Measurements from ENCODE around the gene MYL7.

The MYL7 gene

DNA sequence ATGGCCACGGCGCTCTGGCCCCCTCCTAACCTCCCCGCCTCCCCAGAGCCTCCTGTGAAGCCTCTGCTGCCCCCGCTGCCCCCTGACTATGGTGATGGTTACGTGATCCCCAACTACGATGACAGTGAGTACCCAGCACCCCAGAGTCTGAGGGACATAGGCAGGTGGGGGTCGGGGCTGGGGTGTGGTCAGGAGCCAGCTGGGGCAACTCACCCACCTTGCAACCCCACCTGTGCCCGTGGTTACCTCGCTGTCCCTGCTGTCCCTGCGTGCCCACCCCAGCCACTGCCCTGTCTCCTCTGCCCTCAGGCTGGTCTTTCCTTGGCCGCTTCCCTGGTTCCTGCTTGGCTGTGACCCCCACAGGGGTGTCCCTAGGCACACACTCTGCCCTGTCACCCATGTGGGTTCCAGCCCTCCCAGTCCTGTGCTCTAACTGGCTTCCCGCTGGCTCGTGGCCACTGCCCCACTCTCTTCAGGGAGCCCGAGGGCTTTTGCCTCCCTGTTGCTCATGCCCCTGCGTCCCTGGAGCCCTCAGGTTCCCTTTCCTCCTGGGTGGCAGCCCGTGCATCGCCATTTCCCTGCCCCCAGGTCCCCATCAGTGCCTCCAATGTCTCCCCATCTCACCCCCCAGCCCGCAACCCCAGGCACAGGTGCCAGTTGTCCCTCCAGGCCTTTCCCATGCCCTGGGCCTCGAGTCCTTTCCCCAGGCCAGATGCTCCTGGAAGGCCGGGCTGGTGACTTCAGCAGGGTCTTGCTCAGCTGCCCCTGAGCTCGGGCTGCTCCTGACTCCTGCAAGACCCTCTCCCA is 33.0 kb downstream of the MYL7 start:
- POLR2A ChIA-PET, result interaction anchor here (0.7 kb wide), 1 partner anchor 9 kb away, joined by 4 read pairs; no protein-coding TSS in a partner anchor
- DNase-seq (ENCODE audit: low read depth, low spot score), result no peak
- no peak overlapping the region for H3K4me3 ChIP-seq (ENCODE audit: low read depth, low read length)
- TF ChIP-seq, protein P1, sequence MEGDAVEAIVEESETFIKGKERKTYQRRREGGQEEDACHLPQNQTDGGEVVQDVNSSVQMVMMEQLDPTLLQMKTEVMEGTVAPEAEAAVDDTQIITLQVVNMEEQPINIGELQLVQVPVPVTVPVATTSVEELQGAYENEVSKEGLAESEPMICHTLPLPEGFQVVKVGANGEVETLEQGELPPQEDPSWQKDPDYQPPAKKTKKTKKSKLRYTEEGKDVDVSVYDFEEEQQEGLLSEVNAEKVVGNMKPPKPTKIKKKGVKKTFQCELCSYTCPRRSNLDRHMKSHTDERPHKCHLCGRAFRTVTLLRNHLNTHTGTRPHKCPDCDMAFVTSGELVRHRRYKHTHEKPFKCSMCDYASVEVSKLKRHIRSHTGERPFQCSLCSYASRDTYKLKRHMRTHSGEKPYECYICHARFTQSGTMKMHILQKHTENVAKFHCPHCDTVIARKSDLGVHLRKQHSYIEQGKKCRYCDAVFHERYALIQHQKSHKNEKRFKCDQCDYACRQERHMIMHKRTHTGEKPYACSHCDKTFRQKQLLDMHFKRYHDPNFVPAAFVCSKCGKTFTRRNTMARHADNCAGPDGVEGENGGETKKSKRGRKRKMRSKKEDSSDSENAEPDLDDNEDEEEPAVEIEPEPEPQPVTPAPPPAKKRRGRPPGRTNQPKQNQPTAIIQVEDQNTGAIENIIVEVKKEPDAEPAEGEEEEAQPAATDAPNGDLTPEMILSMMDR (IDR thresholded peaks at IDR 0.05; ENCODE audit: insufficient read depth, low read length, missing control alignments), result no peak
- CTCF ChIA-PET, result interaction anchor here (0.9 to 1.6 kb wide), 2 partner anchors 9 to 12 kb away, joined by 4 to 5 read pairs; no protein-coding TSS in a partner anchor

DNA sequence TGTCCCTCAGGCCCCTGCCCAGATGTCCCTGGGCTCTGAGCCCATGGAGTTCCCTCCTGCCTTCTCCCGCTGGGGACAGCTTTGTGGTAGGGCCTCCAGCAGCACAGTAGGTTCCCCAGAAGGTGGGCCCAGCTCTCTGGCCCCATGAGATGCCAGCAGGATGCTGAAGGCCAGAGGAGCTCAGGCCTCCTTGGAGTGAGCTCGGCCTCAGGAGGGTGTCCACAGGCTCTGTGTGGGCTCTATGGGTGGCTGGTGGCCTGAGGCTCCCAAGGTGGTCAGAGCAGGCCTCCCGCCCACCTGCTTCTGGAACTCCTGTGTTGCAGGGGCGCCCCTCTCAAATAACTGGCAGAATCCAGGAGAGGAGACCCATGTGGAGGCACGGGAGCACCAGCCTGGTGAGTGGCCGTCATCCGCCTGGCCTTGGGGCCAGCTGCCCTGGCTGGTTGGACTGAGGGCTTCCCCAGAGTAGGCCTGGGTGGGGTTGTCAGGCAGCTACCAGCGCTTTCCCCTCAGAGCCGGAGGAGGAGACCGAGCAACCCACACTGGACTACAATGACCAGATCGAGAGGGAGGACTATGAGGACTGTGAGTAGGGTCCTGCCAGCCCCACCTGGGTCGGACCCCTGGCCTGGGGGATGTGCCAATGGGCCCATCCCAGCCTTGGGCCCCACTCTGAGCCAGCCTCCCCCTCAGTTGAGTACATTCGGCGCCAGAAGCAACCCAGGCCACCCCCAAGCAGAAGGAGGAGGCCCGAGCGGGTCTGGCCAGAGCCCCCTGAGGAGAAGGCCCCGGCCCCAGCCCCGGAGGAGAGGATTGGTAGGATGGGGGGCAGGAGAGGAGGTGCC is 33.8 kb downstream of the MYL7 start:
- no peak overlapping the region for H3K4me3 ChIP-seq (ENCODE audit: low read depth, low read length)
- ChIA-PET POLR2A (no interaction called here), CTCF (interaction anchor here (0.9 to 1.6 kb wide), 3 partner anchors 10 to 16 kb away, joined by 3 to 5 read pairs (median 4); partner anchors contain the start of gene POLD2)
- no peak for DNase-seq (ENCODE audit: low read depth, low spot score)
- TF ChIP-seq, protein P1 (IDR thresholded peaks at IDR 0.05; ENCODE audit: insufficient read depth, low read length, missing control alignments), result no peak

DNA sequence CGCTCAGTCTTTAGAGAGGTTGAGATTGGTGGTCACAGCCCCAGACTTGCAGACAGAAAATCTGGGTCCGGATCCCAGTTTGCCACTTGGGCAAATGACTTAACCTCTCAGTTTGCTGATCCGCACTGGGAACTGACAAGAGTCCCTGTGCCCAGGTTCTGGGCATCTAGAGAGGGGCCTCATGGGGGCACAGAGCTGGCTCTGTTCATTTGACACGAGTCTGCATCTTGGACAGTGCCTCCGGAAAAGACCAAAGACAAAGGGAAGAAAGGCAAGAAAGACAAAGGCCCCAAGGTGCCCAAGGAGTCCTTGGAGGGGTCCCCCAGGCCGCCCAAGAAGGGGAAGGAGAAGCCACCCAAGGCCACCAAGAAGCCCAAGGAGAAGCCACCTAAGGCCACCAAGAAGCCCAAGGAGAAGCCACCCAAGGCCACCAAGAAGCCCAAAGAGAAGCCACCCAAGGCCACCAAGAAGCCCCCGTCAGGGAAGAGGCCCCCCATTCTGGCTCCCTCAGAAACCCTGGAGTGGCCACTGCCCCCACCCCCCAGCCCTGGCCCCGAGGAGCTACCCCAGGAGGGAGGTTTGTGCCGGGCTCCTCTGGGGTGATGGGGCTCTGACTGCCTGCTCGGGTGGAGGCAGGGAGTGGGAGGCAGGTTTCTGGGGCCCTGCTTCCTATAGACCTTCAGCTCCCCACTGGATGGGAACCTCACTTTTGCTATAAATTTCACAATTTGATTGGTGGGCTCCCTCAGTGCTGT is 34.6 kb downstream of the MYL7 start:
- H3K4me3 ChIP-seq (ENCODE audit: low read depth, low read length), result peak overlapping the region; percentile 75
- ChIA-PET CTCF (interaction anchor here (1.0 to 1.8 kb wide), 3 partner anchors 16 to 90 kb away, joined by 3 to 9 read pairs (median 3); partner anchors contain the start of gene POLD2), POLR2A (interaction anchor here (2.0 to 2.6 kb wide), 2 partner anchors 16 to 18 kb away, joined by 8 to 12 read pairs; no protein-coding TSS in a partner anchor)
- DNase-seq (ENCODE audit: low read depth, low spot score), result no peak
- TF ChIP-seq, protein P1 (IDR thresholded peaks at IDR 0.05; ENCODE audit: insufficient read depth, low read length, missing control alignments), result no peak

DNA sequence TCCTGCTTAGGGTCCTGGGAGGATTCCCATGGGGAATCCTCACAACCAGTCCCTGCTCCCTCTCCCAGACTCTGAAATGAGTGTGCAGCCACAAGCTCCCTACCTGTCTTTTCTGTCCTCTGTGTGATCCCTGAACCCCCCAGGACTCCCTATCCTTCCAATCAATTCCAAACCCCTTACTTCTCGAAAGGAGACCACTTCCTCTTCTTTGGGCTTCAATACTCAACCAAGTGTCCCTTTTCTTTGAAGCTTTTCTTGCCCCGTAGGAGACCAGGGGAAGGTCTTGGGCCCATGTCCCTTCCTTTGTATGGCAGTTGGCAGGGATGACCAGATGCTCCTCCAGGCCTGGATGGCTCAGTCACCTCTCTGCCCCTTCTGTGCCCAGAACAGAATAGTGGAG is 35.3 kb downstream of the MYL7 start:
- TF ChIP-seq, protein P1 (IDR thresholded peaks at IDR 0.05; ENCODE audit: insufficient read depth, low read length, missing control alignments), result no peak
- ChIA-PET CTCF (interaction anchor here (0.9 to 1.8 kb wide), 4 partner anchors 11 to 90 kb away, joined by 3 to 9 read pairs (median 3); no protein-coding TSS in a partner anchor), POLR2A (interaction anchor here (0.7 to 2.6 kb wide), 4 partner anchors 9 to 33 kb away, joined by 3 to 12 read pairs (median 6); no protein-coding TSS in a partner anchor)
- DNase-seq (ENCODE audit: low read depth, low spot score), result no peak
- peak overlapping the region; percentile 75 for H3K4me3 ChIP-seq (ENCODE audit: low read depth, low read length)

DNA sequence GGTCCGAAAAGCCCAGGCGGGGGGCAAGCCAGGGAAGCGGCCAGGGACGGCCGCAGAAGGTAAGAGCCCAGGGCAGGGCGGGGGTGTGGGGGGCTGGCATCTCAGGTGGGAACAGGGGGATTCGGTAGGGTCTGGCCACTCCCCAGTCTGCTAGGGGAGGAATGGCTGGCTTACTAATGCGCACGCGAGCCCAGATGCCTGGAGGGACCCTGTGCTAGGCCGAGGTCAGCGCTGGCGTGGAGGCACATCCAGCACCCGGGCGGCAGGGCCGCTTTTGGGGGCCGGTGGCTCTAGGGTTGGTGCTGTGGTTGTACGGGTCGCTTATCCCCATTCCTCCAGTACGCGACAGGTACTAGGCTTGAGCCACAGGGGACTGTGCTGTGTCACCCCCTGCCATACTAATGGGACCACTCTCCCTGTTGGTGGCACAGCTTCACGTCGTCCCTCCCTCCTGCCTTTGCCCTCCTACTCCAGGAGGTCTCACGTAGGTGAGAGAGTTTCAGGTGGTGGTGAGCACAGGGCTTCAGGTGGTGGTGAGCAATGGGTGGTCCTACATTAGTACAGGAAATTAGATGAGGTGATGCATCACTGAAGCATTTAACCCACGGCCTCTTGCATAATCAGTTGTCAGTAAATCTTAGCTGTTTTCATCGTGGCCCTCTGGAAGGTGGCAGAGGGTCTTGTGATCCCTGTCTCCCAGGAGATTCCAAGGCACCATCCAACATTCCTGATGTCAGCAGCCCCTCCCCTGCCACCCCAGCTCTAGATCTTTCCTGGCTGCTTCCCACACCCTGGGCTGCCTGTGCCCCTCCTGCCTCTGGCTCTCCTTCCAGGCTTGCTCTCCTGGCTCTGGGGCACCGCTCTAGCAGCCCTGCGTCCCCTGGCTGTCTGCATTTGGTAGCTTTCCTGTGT is 36.0 kb downstream of the MYL7 start:
- H3K4me3 ChIP-seq (ENCODE audit: low read depth, low read length), result peak overlapping the region; percentile 75
- ChIA-PET CTCF (interaction anchor here (0.9 to 1.8 kb wide), 4 partner anchors 11 to 91 kb away, joined by 3 to 9 read pairs (median 3); no protein-coding TSS in a partner anchor), POLR2A (interaction anchor here (0.7 to 2.6 kb wide), 4 partner anchors 10 to 32 kb away, joined by 3 to 12 read pairs (median 6); no protein-coding TSS in a partner anchor)
- TF ChIP-seq, protein P1 (IDR thresholded peaks at IDR 0.05; ENCODE audit: insufficient read depth, low read length, missing control alignments), result no peak
- DNase-seq (ENCODE audit: low read depth, low spot score), result no peak
